B cell (primary cell): ENCODE measurements around the gene RPS21.

Source experiments
- CTCF ChIP-seq: fragments of 200-600 bp; IDR thresholded peaks from one replicate; pipeline ENCODE4 v1.8.0; 2022; ENCODE audit warnings: antibody characterized with exemption, mild to moderate bottlenecking
- EZH2 ChIP-seq: IDR thresholded peaks from 2 replicates; pipeline ENCODE4 v1.6.1; 2012; ENCODE audit warnings: borderline replicate concordance, low read depth, mild to moderate bottlenecking, moderate library complexity, low read length; ENCODE audit not compliant: insufficient read depth, poor library complexity, severe bottlenecking

- no peak for TF ChIP-seq CTCF
- no peak for TF ChIP-seq EZH2
Measured at GRCh38 chr20:62339647-62340062, 47.2 kb upstream of the RPS21 start.
